GM12878 (cell line): ENCODE results near the gene NIPA2. TPM values are rescaled to one million over a fixed set of nuclear protein-coding genes. Genes with fewer than 3 reads are reported as not detected.

ENCODE experiments used
- ATAC-seq: fragments of 200-7000 bp; cut with Tn5 transposase; 3 replicates; pipeline ENCODE4 v1.9.1; 2020; ENCODE audit warnings: mild to moderate bottlenecking, moderate library complexity
- BruUV-seq: library from RNA; stranded (reverse); fragments of 400-500 nt; replicated peaks from 2 replicates; lab custom pipeline; 2021; lab: Mats Ljungman, UMichigan
- CTCF ChIA-PET: fragments of 300-600 bp; sonication (Branson Sonifier 250); formaldehyde crosslinking; extraction: SDS; loops from one replicate; lab custom pipeline; 2021; ENCODE audit warnings: inconsistent platforms; lab: Yijun Ruan, JAX
- POLR2A ChIA-PET: fragments of 350-600 bp; formaldehyde crosslinking; extraction: SDS; loops from one replicate; lab custom pipeline; 2021; ENCODE audit warnings: inconsistent platforms; lab: Charles Lee
- RAD21 ChIA-PET: fragments of 300-600 bp; sonication (Branson Sonifier 250); formaldehyde crosslinking; loops from one replicate; lab custom pipeline; 2023; ENCODE audit warnings: antibody characterized with exemption; ENCODE audit not compliant: unreplicated experiment; lab: Charles Lee
- SMC1A ChIA-PET: fragments of 300-600 bp; sonication (Branson Sonifier 250); formaldehyde crosslinking; loops from one replicate; lab custom pipeline; 2023; ENCODE audit not compliant: unreplicated experiment, uncharacterized antibody; lab: Charles Lee
- DNase-seq: peaks from one replicate; pipeline ENCODE4 v3.0.0-alpha.2; 2011; ENCODE audit warnings: low read depth, low spot score
- FAIRE-seq: peaks from 3 replicates; lab custom pipeline; 2011; peaks lifted over from hg19 to GRCh38; lab: Jason Lieb, UNC
- H2AFZ ChIP-seq: 2 replicates; pipeline ENCODE4 v1.6.0; 2011; ENCODE audit warnings: low read depth, low read length, control low read depth; ENCODE audit not compliant: control insufficient read depth
- H3K27ac ChIP-seq: 2 replicates; pipeline ENCODE4 v1.5.1; 2011; ENCODE audit warnings: control low read depth; ENCODE audit not compliant: control insufficient read depth, insufficient read depth
- H3K27me3 ChIP-seq, 2 experiments: replicated peaks in 1 of 2; 2 replicates each; pipeline versions ENCODE4 v1.6.0 to v1.6.1; 2011; ENCODE audit warnings: low read length in 1 of 2; ENCODE audit not compliant: control insufficient read depth in 2 of 2, insufficient read depth in 2 of 2
- H3K36me3 ChIP-seq, 2 experiments: 2 replicates each; pipeline ENCODE4 v1.5.1; 2011; ENCODE audit warnings: low read length in 1 of 2; ENCODE audit not compliant: control insufficient read depth in 2 of 2, insufficient read depth in 2 of 2
- H3K4me1 ChIP-seq: 2 replicates; pipeline ENCODE4 v1.6.1; 2011; ENCODE audit warnings: mild to moderate bottlenecking, low read length, moderate library complexity, mixed read lengths; ENCODE audit not compliant: control insufficient read depth, insufficient read depth
- H3K4me2 ChIP-seq: 2 replicates; pipeline ENCODE4 v1.6.0; 2011; ENCODE audit warnings: control low read depth; ENCODE audit not compliant: control insufficient read depth, insufficient read depth
- H3K4me3 ChIP-seq: fragments of 200-600 bp; sonication (generic); 2 replicates; pipeline ENCODE4 v1.5.1; 2016
- H3K79me2 ChIP-seq: 2 replicates; pipeline ENCODE4 v1.6.0; 2011; ENCODE audit warnings: low read length; ENCODE audit not compliant: control insufficient read depth, insufficient read depth
- H3K9ac ChIP-seq: 2 replicates; pipeline ENCODE4 v1.8.0; 2011; ENCODE audit warnings: low read length, control low read depth, mixed read lengths; ENCODE audit not compliant: control insufficient read depth, insufficient read depth
- H3K9me3 ChIP-seq: replicated peaks from 3 replicates; pipeline ENCODE4 v1.5.1; 2011; ENCODE audit warnings: mild to moderate bottlenecking, low read length; ENCODE audit not compliant: control insufficient read depth, insufficient read depth
- H4K20me1 ChIP-seq: 2 replicates; pipeline ENCODE4 v1.6.0; 2011; ENCODE audit not compliant: control insufficient read depth, insufficient read depth
- MLLT1 ChIP-seq: fragments of 450-650 bp; IDR thresholded peaks from 2 replicates; pipeline ENCODE4 v1.6.1; 2016; ENCODE audit warnings: mild to moderate bottlenecking
- MYC ChIP-seq: IDR thresholded peaks from 2 replicates; pipeline ENCODE4 v1.6.1; 2011; ENCODE audit warnings: mild to moderate bottlenecking, low read length, moderate library complexity, inconsistent platforms; ENCODE audit not compliant: insufficient read depth, insufficient replicate concordance, insufficient read length, severe bottlenecking
- POLR2AphosphoS5 ChIP-seq: IDR thresholded peaks from 2 replicates; pipeline ENCODE4 v1.6.1; 2011; ENCODE audit warnings: mild to moderate bottlenecking, low read length, inconsistent platforms
- RELA ChIP-seq: fragments of 450-650 bp; IDR thresholded peaks from 2 replicates; pipeline ENCODE4 v1.8.0; 2014; ENCODE audit warnings: borderline replicate concordance; ENCODE audit not compliant: partially characterized antibody
- WGBS: methylation state at CpG from one replicate; pipeline ENCODE4 v1.1.6; 2016; ENCODE audit warnings: low lambda C conversion rate; ENCODE audit not compliant: insufficient replicate concordance, insufficient coverage; ENCODE audit errors: missing lambda C conversion rate; 5-methylcytosine and 5-hydroxymethylcytosine counted together
- in situ Hi-C: fragments of 300-500 bp; cut with MboI; formaldehyde crosslinking; loops from 9 replicates; pipeline ENCODE4 v1.14.3; 2018; ENCODE audit warnings: mixed read lengths
- intact Hi-C: fragments of 100-400 bp; cut with micrococcal nuclease; formaldehyde crosslinking; loops from one replicate; pipeline ENCODE4 v1.14.2; 2022; ENCODE audit not compliant: unreplicated experiment
- polyA plus RNA-seq, 11 experiments: library from polyadenylated mRNA; depleted of rRNA in 4 of 11; unstranded in 6 of 11; stranded (reverse) in 5 of 11; fragments of >200 nt; fragmentation: Nextera tagmentation in 4 of 11; fragmentation: Illumina TruSeq in 1 of 11; extraction: Ambion mirVana in 4 of 11; extraction: Trizol in 1 of 11; gene quantifications; 1 replicate in 1 of 11; 2 replicates in 10 of 11; pipeline versions ENCODE4 v1.2.1 to v1.2.3, GENCODE V29; 2011 to 2016; ENCODE audit warnings: inconsistent platforms in 2 of 11, missing spikeins in 2 of 11, low read depth in 1 of 11
- total RNA-seq, 4 experiments: library from RNA; depleted of rRNA in 3 of 4; stranded (reverse); fragments of >200 nt in 3 of 4; fragmentation: Illumina TruSeq in 1 of 4; extraction: Trizol in 1 of 4; gene quantifications; 2 replicates each; pipeline versions ENCODE4 v1.2.1 to v1.2.3, GENCODE V29; 2013 to 2021
- TF ChIP-seq, protein P1 (sequence below): IDR thresholded peaks from 2 replicates; pipeline ENCODE4 v1.6.1; 2012; ENCODE audit warnings: low read depth, low read length, improper control_type of control experiment

Gene NIPA2
- total and polyA plus RNA-seq, 10 of the 15 experiments (the other 5 are each of a cell fraction or from before 2014, with no cell fraction given), result 24.4 to 159 (median 96.5) TPM

DNA sequence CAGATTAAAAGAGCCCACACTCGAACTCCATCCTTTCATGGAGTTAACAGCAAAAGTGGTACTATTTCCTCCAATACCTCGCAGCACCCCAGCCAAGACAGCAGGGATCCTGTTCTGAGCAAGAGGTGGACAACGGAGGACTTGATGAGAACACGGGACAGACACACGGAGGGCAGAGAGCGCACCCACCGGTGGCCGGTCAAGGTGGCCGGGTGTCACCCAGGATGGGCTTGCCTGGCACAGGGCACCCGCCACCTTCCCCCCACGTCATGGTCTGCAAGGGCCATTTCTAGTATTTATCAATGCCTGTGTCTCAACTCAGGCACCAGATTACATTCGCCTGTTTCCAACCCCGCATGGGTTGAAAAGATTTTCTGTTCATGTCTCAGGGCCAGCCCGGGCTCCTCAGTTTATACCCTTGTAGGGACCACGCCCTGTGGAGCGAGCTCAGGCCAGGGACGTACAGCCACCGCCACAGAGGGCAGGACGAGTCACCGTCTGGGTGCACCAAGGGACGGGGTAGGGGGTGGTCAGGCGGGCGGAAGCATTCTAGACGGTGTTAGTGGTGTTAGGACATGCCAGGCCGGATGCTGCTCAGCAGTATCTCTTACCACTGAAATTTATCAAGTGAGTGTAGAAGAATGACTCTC is 77.5 kb downstream of the NIPA2 start:
- DNase-seq, result no peak
- no peaks in the 10 kb centered on the region for H3K9me3 ChIP-seq
- in situ Hi-C loops (no loop called here), intact Hi-C loops (no loop called here)
- no peak overlapping the region for H3K9ac ChIP-seq
- H3K27me3 ChIP-seq, result no peaks in the 10 kb centered on the region
- no peak overlapping the region for H3K27ac ChIP-seq
- 95% methylated on average over 25 of the region's 25 CpGs for WGBS
- H3K79me2 ChIP-seq, result no peaks in the 10 kb centered on the region
- BruUV-seq, result no TSS peak
- ChIA-PET SMC1A (no interaction called here), RAD21 (no interaction called here), CTCF (no interaction called here), POLR2A (no interaction called here)
- FAIRE-seq, result no peak
- no peak overlapping the region for H3K4me2 ChIP-seq
- TF ChIP-seq POLR2AphosphoS5 (no peak), RELA (no peak), MLLT1 (no peak), MYC (no peak)
- TF ChIP-seq, protein P1, sequence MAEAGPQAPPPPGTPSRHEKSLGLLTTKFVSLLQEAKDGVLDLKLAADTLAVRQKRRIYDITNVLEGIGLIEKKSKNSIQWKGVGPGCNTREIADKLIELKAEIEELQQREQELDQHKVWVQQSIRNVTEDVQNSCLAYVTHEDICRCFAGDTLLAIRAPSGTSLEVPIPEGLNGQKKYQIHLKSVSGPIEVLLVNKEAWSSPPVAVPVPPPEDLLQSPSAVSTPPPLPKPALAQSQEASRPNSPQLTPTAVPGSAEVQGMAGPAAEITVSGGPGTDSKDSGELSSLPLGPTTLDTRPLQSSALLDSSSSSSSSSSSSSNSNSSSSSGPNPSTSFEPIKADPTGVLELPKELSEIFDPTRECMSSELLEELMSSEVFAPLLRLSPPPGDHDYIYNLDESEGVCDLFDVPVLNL, result no peak
- peaks cover 5 to 10% of the 10 kb centered on the region in 2 experiments; a peak in 3 of 4 replicates for H3K36me3 ChIP-seq
- no peak overlapping the region for H3K4me3 ChIP-seq
- H2AFZ ChIP-seq, result no peak overlapping the region
- no peaks in the 10 kb centered on the region for H3K4me1 ChIP-seq
- no peak for ATAC-seq
- no peaks in the 10 kb centered on the region for H4K20me1 ChIP-seq
